Measurements from ENCODE around the gene ERF. TPM values are rescaled to one million over a fixed set of nuclear protein-coding genes. Genes with fewer than 3 reads are reported as not detected.

The ERF gene
- total and polyA plus RNA-seq, 2 donors (not counting 3 experiments of a cell fraction or from before 2014, with no cell fraction given), result 102 to 117 TPM

GRCh38 chr19:42214810-42215485, 40.0 kb downstream of the ERF start:
- H3K27me3 ChIP-seq (ENCODE audit: control insufficient read depth in 2 of 2, insufficient read depth in 2 of 2, low read length in 2 of 2), result no peaks in the 10 kb centered on the region
- ChIA-PET CTCF (interaction anchor here (0.6 to 1.0 kb wide), 2 partner anchors 17 to 81 kb away, joined by 3 read pairs; no protein-coding TSS in a partner anchor), POLR2A (no interaction called here)
- dilution Hi-C loops (cut with MboI; ENCODE audit: extremely low pct_ligation_motif_present, low sequenced_read_pairs), result no loop called here
- H2AFZ ChIP-seq (ENCODE audit: low read depth, low read length), result no peak overlapping the region
- H3K36me3 ChIP-seq (ENCODE audit: control insufficient read depth in 2 of 2, extremely low read depth in 1 of 2, insufficient read depth in 2 of 2, low read length in 2 of 2), result peaks cover 0 to 7% of the 10 kb centered on the region in 2 experiments
- no peak for DNase-seq (ENCODE audit: low read depth, low spot score)
- H4K20me1 ChIP-seq (replicated peaks; ENCODE audit: control insufficient read depth, extremely low read depth, insufficient read depth, low read length), result no peaks in the 10 kb centered on the region
- no peaks in the 10 kb centered on the region for H3K9me3 ChIP-seq (replicated peaks; ENCODE audit: control insufficient read depth, insufficient read depth, low read length)
- H3K4me1 ChIP-seq (ENCODE audit: control insufficient read depth, extremely low read depth, insufficient read depth, low read length), result peaks cover 17% of the 10 kb centered on the region
- no TSS peak for BruUV-seq (replicated peaks)
- H3K9ac ChIP-seq (replicated peaks; ENCODE audit: extremely low read depth, insufficient read depth, low read length), result no peak overlapping the region
- H3K9me1 ChIP-seq (replicated peaks; ENCODE audit: control insufficient read depth, extremely low read depth, insufficient read depth, low read length), result no peaks in the 10 kb centered on the region
- no peak overlapping the region for H3K4me3 ChIP-seq (replicated peaks in 1 of 3; ENCODE audit: insufficient read depth in 1 of 3, low read depth in 1 of 3, low read length in 3 of 3)
- H3K27ac ChIP-seq (ENCODE audit: insufficient read depth, low read depth, low read length), result no peak overlapping the region
- H3K4me2 ChIP-seq (ENCODE audit: insufficient read depth, low read length), result no peak overlapping the region
- H3K79me2 ChIP-seq (ENCODE audit: control insufficient read depth, insufficient read depth, low read length), result peaks cover 15% of the 10 kb centered on the region
- no peak for FAIRE-seq
- intact Hi-C loops (cut with micrococcal nuclease), result no loop called here
- TF ChIP-seq JUN (IDR thresholded peaks at IDR 0.05; ENCODE audit: borderline replicate concordance, insufficient read depth, insufficient read length, low read depth), result no peak

DNA sequence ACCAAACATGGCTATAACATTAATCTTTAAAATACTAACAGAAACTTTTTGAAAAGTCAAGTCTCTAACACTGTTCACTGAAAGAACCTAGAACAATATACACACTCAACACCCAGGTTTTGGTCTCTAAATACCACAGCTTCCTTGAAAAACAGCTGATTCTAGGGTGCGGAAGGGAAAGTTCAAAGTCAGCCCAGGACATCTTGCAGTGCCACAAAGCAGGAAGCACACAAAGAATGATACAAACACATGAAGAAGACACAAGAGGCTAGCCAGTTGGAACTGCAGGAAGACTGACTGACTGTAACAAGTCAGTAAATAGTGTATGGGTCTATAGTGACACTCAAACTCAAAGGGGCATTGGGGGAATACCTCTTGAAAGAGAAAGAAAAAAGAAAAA, 42.0 kb downstream of the ERF start:
- H3K36me3 ChIP-seq (ENCODE audit: control insufficient read depth in 2 of 2, extremely low read depth in 1 of 2, insufficient read depth in 2 of 2, low read length in 2 of 2), result peaks cover 0 to 17% of the 10 kb centered on the region in 2 experiments
- no peak overlapping the region for H3K4me3 ChIP-seq (replicated peaks in 1 of 3; ENCODE audit: insufficient read depth in 1 of 3, low read depth in 1 of 3, low read length in 3 of 3)
- ChIA-PET POLR2A (no interaction called here), CTCF (no interaction called here)
- H2AFZ ChIP-seq (ENCODE audit: low read depth, low read length), result no peak overlapping the region
- FAIRE-seq, result no peak
- no peak overlapping the region for H3K4me2 ChIP-seq (ENCODE audit: insufficient read depth, low read length)
- intact Hi-C loops (cut with micrococcal nuclease) (no loop called here), dilution Hi-C loops (cut with MboI; ENCODE audit: extremely low pct_ligation_motif_present, low sequenced_read_pairs) (no loop called here)
- H4K20me1 ChIP-seq (replicated peaks; ENCODE audit: control insufficient read depth, extremely low read depth, insufficient read depth, low read length), result no peaks in the 10 kb centered on the region
- peaks cover 14% of the 10 kb centered on the region for H3K4me1 ChIP-seq (ENCODE audit: control insufficient read depth, extremely low read depth, insufficient read depth, low read length)
- BruUV-seq (replicated peaks), result no TSS peak
- no peaks in the 10 kb centered on the region for H3K27me3 ChIP-seq (ENCODE audit: control insufficient read depth in 2 of 2, insufficient read depth in 2 of 2, low read length in 2 of 2)
- H3K9ac ChIP-seq (replicated peaks; ENCODE audit: extremely low read depth, insufficient read depth, low read length), result no peak overlapping the region
- H3K79me2 ChIP-seq (ENCODE audit: control insufficient read depth, insufficient read depth, low read length), result peaks cover 15% of the 10 kb centered on the region
- no peaks in the 10 kb centered on the region for H3K9me1 ChIP-seq (replicated peaks; ENCODE audit: control insufficient read depth, extremely low read depth, insufficient read depth, low read length)
- TF ChIP-seq GATA2 (IDR thresholded peaks at IDR 0.05; ENCODE audit: insufficient read depth, insufficient read length, low read depth, low read length), result no peak
- TF ChIP-seq JUN (IDR thresholded peaks at IDR 0.05; ENCODE audit: borderline replicate concordance, insufficient read depth, insufficient read length, low read depth), result no peak
- no peak for TF ChIP-seq CTCF (IDR thresholded peaks at IDR 0.05; ENCODE audit: extremely low read depth in 1 of 2, insufficient read depth in 1 of 2, low read depth in 1 of 2, low read length in 2 of 2)
- no peak for TF ChIP-seq MAX (IDR thresholded peaks at IDR 0.05; ENCODE audit: insufficient read depth, insufficient read length)
- TF ChIP-seq FOS (IDR thresholded peaks at IDR 0.05; ENCODE audit: borderline replicate concordance, insufficient read depth, low read length), result no peak
- no peak for TF ChIP-seq POLR2A (IDR thresholded peaks at IDR 0.05; ENCODE audit: low read depth, low read length)
- TF ChIP-seq MYC (IDR thresholded peaks at IDR 0.05; ENCODE audit: low read depth, low read length), result no peak
- TF ChIP-seq POLR2AphosphoS5 (IDR thresholded peaks at IDR 0.05; ENCODE audit: insufficient read depth, low read depth, low read length), result no peak
- TF ChIP-seq EZH2 (IDR thresholded peaks at IDR 0.05; ENCODE audit: borderline replicate concordance, low read depth, low read length, severe bottlenecking), result no peak
- DNase-seq (ENCODE audit: low read depth, low spot score), result no peak
- H3K9me3 ChIP-seq (replicated peaks; ENCODE audit: control insufficient read depth, insufficient read depth, low read length), result no peaks in the 10 kb centered on the region
- no peak overlapping the region for H3K27ac ChIP-seq (ENCODE audit: insufficient read depth, low read depth, low read length)
